Endothelial cell (in vitro differentiated cells): ENCODE results near the gene CNTD1. TPM values are rescaled to one million over a fixed set of nuclear protein-coding genes. Genes with fewer than 3 reads are reported as not detected.

Experiments
- DNase-seq: peaks from one replicate; pipeline ENCODE4 v3.0.0; 2021; ENCODE audit warnings: low spot score
- H3K27ac Mint-ChIP-seq: one replicate; pipeline ENCODE4 v1.8.0; 2021; ENCODE audit warnings: mixed read lengths, inconsistent platforms; ENCODE audit not compliant: unreplicated experiment
- H3K27me3 Mint-ChIP-seq: one replicate; pipeline ENCODE4 v1.8.0; 2021; ENCODE audit warnings: mild to moderate bottlenecking, moderate library complexity, mixed read lengths, inconsistent platforms; ENCODE audit not compliant: unreplicated experiment
- H3K36me3 Mint-ChIP-seq: one replicate; pipeline ENCODE4 v1.8.0; 2021; ENCODE audit warnings: mild to moderate bottlenecking, low read depth, mixed read lengths, inconsistent platforms; ENCODE audit not compliant: unreplicated experiment
- H3K4me1 Mint-ChIP-seq: one replicate; pipeline ENCODE4 v1.8.0; 2021; ENCODE audit warnings: mild to moderate bottlenecking, mixed read lengths, inconsistent platforms; ENCODE audit not compliant: unreplicated experiment
- H3K4me3 Mint-ChIP-seq: one replicate; pipeline ENCODE4 v1.8.0; 2021; ENCODE audit warnings: mild to moderate bottlenecking, mixed read lengths, inconsistent platforms; ENCODE audit not compliant: unreplicated experiment
- H3K9me3 Mint-ChIP-seq: one replicate; pipeline ENCODE4 v1.8.0; 2021; ENCODE audit warnings: mixed read lengths, inconsistent platforms; ENCODE audit not compliant: unreplicated experiment
- CTCF ChIP-seq: fragments of 200-600 bp; sonication (generic); IDR thresholded peaks from one replicate; pipeline ENCODE4 v1.5.0; 2021; ENCODE audit warnings: antibody characterized with exemption; ENCODE audit not compliant: unreplicated experiment
- total RNA-seq: library from RNA; stranded (reverse); fragmentation: NEBNext Ultra II Directional; extraction: Animal tissue kit (Norgen Biotek cat#: 25700); gene quantifications from one replicate; pipeline ENCODE4 v1.2.1, GENCODE V29; 2021; ENCODE audit not compliant: unreplicated experiment

The CNTD1 gene
- total RNA-seq, 1 donor from 2014 or later = 0.59 TPM

- no peak for TF ChIP-seq CTCF
- peaks cover 8% of the 10 kb centered on the region for H3K36me3 Mint-ChIP-seq
- H3K27me3 Mint-ChIP-seq = no peaks in the 10 kb centered on the region
- peaks cover 13% of the 10 kb centered on the region for H3K4me1 Mint-ChIP-seq
- no peak overlapping the region for H3K27ac Mint-ChIP-seq
- no peak for DNase-seq
- no peaks in the 10 kb centered on the region for H3K9me3 Mint-ChIP-seq
- H3K4me3 Mint-ChIP-seq = no peak overlapping the region
These were observed 7.6 kb downstream of the CNTD1 start for GRCh38 chr17:42806249-42806648.

DNA sequence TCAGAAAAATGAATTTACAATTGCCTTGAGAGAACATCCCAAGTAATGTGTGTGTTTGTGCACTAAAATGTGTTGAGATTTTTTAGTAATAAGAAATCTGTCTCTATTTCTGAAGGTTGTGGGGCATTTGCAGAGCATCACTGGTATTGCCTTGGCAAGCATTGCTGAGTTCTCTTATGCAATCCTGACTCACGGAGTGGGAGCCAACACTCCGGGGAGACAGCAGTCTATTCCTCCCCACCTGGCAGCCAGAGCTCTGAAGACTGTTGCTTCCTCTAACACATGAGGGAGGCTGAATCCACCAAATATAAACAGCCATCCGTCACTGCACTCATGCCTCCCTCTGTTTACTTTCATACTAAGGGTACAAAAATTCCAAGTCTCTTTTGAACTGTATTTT lies 10.6 kb downstream of the CNTD1 start:
- H3K9me3 Mint-ChIP-seq = no peaks in the 10 kb centered on the region
- peaks cover 23% of the 10 kb centered on the region for H3K36me3 Mint-ChIP-seq
- no peaks in the 10 kb centered on the region for H3K27me3 Mint-ChIP-seq
- H3K27ac Mint-ChIP-seq = peak overlapping the region; percentile 25
- TF ChIP-seq CTCF = no peak
- no peaks in the 10 kb centered on the region for H3K4me1 Mint-ChIP-seq
- H3K4me3 Mint-ChIP-seq = no peak overlapping the region
- DNase-seq = no peak

GRCh38 chr17:42814633-42815399 lies 16.2 kb downstream of the CNTD1 start:
- TF ChIP-seq CTCF = no peak
- H3K27ac Mint-ChIP-seq = no peak overlapping the region
- H3K4me1 Mint-ChIP-seq = no peaks in the 10 kb centered on the region
- no peaks in the 10 kb centered on the region for H3K9me3 Mint-ChIP-seq
- H3K36me3 Mint-ChIP-seq = peaks cover 40% of the 10 kb centered on the region
- DNase-seq = no peak
- H3K4me3 Mint-ChIP-seq = no peak overlapping the region
- peaks cover 2% of the 10 kb centered on the region for H3K27me3 Mint-ChIP-seq

DNA sequence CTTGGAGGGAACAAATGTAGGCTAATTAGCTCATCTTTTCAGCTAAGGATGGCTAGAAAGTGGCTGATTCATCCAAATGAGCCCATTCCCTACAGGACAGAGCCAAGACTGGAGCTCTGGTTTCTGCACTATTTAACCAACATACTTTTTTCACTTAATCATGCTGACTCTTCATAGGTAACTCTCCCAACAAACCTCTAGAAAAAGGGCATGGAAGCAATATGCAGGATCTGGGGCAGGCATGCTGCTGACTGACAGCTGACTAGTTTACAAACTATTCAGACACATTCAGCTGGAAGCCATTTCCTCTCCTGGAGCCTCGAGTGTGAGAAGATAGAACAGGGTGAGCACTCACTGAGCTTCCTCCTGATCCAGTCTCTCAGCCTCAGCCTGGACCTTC lies 19.2 kb downstream of the CNTD1 start:
- Mint-ChIP-seq H3K4me3 (no peak overlapping the region), H3K9me3 (no peaks in the 10 kb centered on the region), H3K4me1 (no peaks in the 10 kb centered on the region), H3K27ac (no peak overlapping the region), H3K27me3 (peaks cover 2% of the 10 kb centered on the region), H3K36me3 (peaks cover 30% of the 10 kb centered on the region)
- no peak for TF ChIP-seq CTCF
- DNase-seq = no peak

- Mint-ChIP-seq H3K9me3 (no peaks in the 10 kb centered on the region), H3K4me1 (peaks cover 3% of the 10 kb centered on the region), H3K4me3 (no peak overlapping the region), H3K36me3 (peaks cover 29% of the 10 kb centered on the region), H3K27ac (no peak overlapping the region), H3K27me3 (peaks cover 2% of the 10 kb centered on the region)
- no peak for DNase-seq
- no peak for TF ChIP-seq CTCF
These were observed 19.7 kb downstream of the CNTD1 start for GRCh38 chr17:42818379-42818778.
